Measurements from ENCODE around the gene ADAMTS19.

GRCh38 chr5:129431406-129431805 is 28.7 kb upstream of the ADAMTS19 start:
- no peak for TF ChIP-seq CTCF (IDR thresholded peaks at IDR 0.05; ENCODE audit: low read length)
- no peak for TF ChIP-seq EZH2 (IDR thresholded peaks at IDR 0.05; ENCODE audit: borderline replicate concordance, low read length)

Measured in OCI-LY1 (cell line).